ENCODE results near the gene ACACA.

GRCh38 chr17:37309051-37309450, 97.6 kb downstream of the ACACA start:
- no peak for TF ChIP-seq CTCF (conservative IDR thresholded peaks at IDR 0.05; ENCODE audit: low read length)
- no peak for TF ChIP-seq EZH2phosphoT487 (IDR thresholded peaks at IDR 0.05; ENCODE audit: borderline replicate concordance)

All from Loucy (cell line).